HG03064 (cell line): ENCODE measurements around the gene CRYGA.
"Not testable (repeated sequence)": the region's sequence is repeated elsewhere in the genome, so short reads cannot be mapped to it uniquely, and the experiment has no call there.

ENCODE experiments used
- ATAC-seq: cut with Tn5 transposase; IDR thresholded peaks from one replicate; pipeline ENCODE4 v1.9.1; 2021; ENCODE audit warnings: low read depth; ENCODE audit not compliant: unreplicated experiment

CRYGA gene

GRCh38 chr2:208129744-208130711, 33.4 kb downstream of the CRYGA start, which contains the start of gene CRYGC:
CRYGC (minus strand) TSS chr2:208129828; CDS start chr2:208129792, 36 bp downstream.
- ATAC-seq, result no peak

GRCh38 chr2:208128136-208128535, 35.3 kb downstream of the CRYGA start:
- ATAC-seq, result no peak

- no peak for ATAC-seq
These were observed 36.3 kb downstream of the CRYGA start for GRCh38 chr2:208127090-208127489.

GRCh38 chr2:208125251-208125650, 38.1 kb downstream of the CRYGA start:
- no peak for ATAC-seq

GRCh38 chr2:208124013-208124715, 39.2 kb downstream of the CRYGA start, which contains the start of gene CRYGD:
CRYGD (minus strand) TSS chr2:208124524; CDS start chr2:208124473, 51 bp downstream.
- ATAC-seq, result not testable (repeated sequence)

GRCh38 chr2:208122248-208122647, 41.1 kb downstream of the CRYGA start:
- ATAC-seq, result no peak

GRCh38 chr2:208118918-208119317, 44.5 kb downstream of the CRYGA start:
- no peak for ATAC-seq

GRCh38 chr2:208117390-208117789, 46.0 kb downstream of the CRYGA start:
- ATAC-seq, result not testable (repeated sequence)

GRCh38 chr2:208112969-208113368, 50.4 kb downstream of the CRYGA start:
- no peak for ATAC-seq

- not testable (repeated sequence) for ATAC-seq
These were observed 51.1 kb downstream of the CRYGA start for GRCh38 chr2:208112273-208112745.
